SK-N-SH (cell line): Measurements from ENCODE around the gene RPL7A.

Experiments used
- EP300 ChIP-seq, 2 experiments: IDR thresholded peaks; 2 replicates each; pipeline versions ENCODE4 v1.4.0 to v1.6.1; 2012; ENCODE audit warnings: borderline replicate concordance in 1 of 2, low read depth in 1 of 2, low read length in 1 of 2
- EZH2phosphoT487 ChIP-seq: fragments of 200-600 bp; sonication (generic); IDR thresholded peaks from 2 replicates; pipeline ENCODE4 v1.6.1; 2017; ENCODE audit warnings: low read depth, mixed run types, mild to moderate bottlenecking, antibody characterized with exemption, moderate library complexity, borderline replicate concordance
- FOSL2 ChIP-seq: IDR thresholded peaks from 2 replicates; pipeline ENCODE4 v1.4.0; 2012; ENCODE audit warnings: low read depth, mild to moderate bottlenecking, moderate library complexity, borderline replicate concordance
- FOXM1 ChIP-seq: IDR thresholded peaks from 2 replicates; pipeline ENCODE4 v1.4.0; 2012; ENCODE audit warnings: low read depth, mild to moderate bottlenecking
- NRF1 ChIP-seq: IDR thresholded peaks from 2 replicates; pipeline ENCODE4 v1.6.1; 2012; ENCODE audit warnings: low read depth, mild to moderate bottlenecking, low read length
- POLR2AphosphoS5 ChIP-seq: IDR thresholded peaks from 2 replicates; pipeline ENCODE4 v1.6.1; 2012; ENCODE audit warnings: low read depth, low read length
- RAD21 ChIP-seq: IDR thresholded peaks from 2 replicates; pipeline ENCODE4 v1.6.1; 2012; ENCODE audit warnings: mild to moderate bottlenecking, low read length
- TAF1 ChIP-seq: IDR thresholded peaks from 2 replicates; pipeline ENCODE4 v1.6.1; 2012; ENCODE audit warnings: low read depth, mild to moderate bottlenecking, low read length, moderate library complexity, borderline replicate concordance
- TF ChIP-seq, protein P1 (sequence below): fragments of 200-600 bp; sonication (generic); IDR thresholded peaks from 2 replicates; pipeline ENCODE4 v1.6.1; 2017; ENCODE audit warnings: antibody characterized with exemption, mild to moderate bottlenecking, moderate library complexity
- TF ChIP-seq, protein P2 (sequence below): IDR thresholded peaks from 2 replicates; pipeline ENCODE4; 2012
- TF ChIP-seq, protein P3 (sequence below): fragments of 150-350 bp; IDR thresholded peaks from 2 replicates; pipeline ENCODE4 v1.6.1; 2017; ENCODE audit warnings: antibody characterized with exemption, low read length, low read depth, borderline replicate concordance
- TF ChIP-seq, protein P4 (sequence below): IDR thresholded peaks from 2 replicates; pipeline ENCODE4 v1.6.1; 2012; ENCODE audit warnings: mild to moderate bottlenecking, low read depth, low read length, moderate library complexity
- TF ChIP-seq, protein P5 (sequence below): IDR thresholded peaks from 2 replicates; pipeline ENCODE4 v1.4.0; 2012; ENCODE audit warnings: low read depth, borderline replicate concordance
- TF ChIP-seq, protein P6 (sequence below): IDR thresholded peaks from 2 replicates; pipeline ENCODE4 v1.4.0; 2012; ENCODE audit warnings: low read depth

DNA sequence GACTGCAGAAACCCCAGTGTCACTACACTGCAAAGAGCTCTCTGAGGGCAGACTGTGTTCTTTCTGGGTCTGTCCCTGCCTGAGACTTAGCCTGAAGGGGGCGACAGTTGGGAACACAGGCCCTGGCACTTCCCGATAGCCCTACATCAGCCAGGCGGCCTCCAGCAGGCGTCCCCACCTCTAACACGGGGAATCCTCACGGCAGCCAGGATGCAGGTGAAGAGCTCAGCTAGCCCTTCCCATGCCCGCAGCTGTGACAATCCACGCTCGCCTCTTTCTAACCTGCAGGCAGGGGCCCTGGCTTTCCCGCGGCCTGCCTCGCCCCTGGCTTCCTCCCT, 6.0 kb upstream of the RPL7A start:
- TF ChIP-seq RAD21, result no peak
- no peak for TF ChIP-seq TAF1
- TF ChIP-seq, protein P1, sequence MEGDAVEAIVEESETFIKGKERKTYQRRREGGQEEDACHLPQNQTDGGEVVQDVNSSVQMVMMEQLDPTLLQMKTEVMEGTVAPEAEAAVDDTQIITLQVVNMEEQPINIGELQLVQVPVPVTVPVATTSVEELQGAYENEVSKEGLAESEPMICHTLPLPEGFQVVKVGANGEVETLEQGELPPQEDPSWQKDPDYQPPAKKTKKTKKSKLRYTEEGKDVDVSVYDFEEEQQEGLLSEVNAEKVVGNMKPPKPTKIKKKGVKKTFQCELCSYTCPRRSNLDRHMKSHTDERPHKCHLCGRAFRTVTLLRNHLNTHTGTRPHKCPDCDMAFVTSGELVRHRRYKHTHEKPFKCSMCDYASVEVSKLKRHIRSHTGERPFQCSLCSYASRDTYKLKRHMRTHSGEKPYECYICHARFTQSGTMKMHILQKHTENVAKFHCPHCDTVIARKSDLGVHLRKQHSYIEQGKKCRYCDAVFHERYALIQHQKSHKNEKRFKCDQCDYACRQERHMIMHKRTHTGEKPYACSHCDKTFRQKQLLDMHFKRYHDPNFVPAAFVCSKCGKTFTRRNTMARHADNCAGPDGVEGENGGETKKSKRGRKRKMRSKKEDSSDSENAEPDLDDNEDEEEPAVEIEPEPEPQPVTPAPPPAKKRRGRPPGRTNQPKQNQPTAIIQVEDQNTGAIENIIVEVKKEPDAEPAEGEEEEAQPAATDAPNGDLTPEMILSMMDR, result no peak
- TF ChIP-seq, protein P2, sequence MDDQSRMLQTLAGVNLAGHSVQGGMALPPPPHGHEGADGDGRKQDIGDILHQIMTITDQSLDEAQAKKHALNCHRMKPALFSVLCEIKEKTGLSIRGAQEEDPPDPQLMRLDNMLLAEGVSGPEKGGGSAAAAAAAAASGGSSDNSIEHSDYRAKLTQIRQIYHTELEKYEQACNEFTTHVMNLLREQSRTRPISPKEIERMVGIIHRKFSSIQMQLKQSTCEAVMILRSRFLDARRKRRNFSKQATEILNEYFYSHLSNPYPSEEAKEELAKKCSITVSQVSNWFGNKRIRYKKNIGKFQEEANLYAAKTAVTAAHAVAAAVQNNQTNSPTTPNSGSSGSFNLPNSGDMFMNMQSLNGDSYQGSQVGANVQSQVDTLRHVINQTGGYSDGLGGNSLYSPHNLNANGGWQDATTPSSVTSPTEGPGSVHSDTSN, result no peak
- TF ChIP-seq POLR2AphosphoS5, result no peak
- TF ChIP-seq, protein P3, sequence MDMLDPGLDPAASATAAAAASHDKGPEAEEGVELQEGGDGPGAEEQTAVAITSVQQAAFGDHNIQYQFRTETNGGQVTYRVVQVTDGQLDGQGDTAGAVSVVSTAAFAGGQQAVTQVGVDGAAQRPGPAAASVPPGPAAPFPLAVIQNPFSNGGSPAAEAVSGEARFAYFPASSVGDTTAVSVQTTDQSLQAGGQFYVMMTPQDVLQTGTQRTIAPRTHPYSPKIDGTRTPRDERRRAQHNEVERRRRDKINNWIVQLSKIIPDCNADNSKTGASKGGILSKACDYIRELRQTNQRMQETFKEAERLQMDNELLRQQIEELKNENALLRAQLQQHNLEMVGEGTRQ, result no peak
- TF ChIP-seq, protein P4, sequence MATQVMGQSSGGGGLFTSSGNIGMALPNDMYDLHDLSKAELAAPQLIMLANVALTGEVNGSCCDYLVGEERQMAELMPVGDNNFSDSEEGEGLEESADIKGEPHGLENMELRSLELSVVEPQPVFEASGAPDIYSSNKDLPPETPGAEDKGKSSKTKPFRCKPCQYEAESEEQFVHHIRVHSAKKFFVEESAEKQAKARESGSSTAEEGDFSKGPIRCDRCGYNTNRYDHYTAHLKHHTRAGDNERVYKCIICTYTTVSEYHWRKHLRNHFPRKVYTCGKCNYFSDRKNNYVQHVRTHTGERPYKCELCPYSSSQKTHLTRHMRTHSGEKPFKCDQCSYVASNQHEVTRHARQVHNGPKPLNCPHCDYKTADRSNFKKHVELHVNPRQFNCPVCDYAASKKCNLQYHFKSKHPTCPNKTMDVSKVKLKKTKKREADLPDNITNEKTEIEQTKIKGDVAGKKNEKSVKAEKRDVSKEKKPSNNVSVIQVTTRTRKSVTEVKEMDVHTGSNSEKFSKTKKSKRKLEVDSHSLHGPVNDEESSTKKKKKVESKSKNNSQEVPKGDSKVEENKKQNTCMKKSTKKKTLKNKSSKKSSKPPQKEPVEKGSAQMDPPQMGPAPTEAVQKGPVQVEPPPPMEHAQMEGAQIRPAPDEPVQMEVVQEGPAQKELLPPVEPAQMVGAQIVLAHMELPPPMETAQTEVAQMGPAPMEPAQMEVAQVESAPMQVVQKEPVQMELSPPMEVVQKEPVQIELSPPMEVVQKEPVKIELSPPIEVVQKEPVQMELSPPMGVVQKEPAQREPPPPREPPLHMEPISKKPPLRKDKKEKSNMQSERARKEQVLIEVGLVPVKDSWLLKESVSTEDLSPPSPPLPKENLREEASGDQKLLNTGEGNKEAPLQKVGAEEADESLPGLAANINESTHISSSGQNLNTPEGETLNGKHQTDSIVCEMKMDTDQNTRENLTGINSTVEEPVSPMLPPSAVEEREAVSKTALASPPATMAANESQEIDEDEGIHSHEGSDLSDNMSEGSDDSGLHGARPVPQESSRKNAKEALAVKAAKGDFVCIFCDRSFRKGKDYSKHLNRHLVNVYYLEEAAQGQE, result no peak
- no peak for TF ChIP-seq EZH2phosphoT487
- TF ChIP-seq FOXM1, result no peak
- TF ChIP-seq FOSL2, result no peak
- no peak for TF ChIP-seq NRF1
- TF ChIP-seq EP300 (IDR thresholded peaks at IDR 0.05; ENCODE audit: borderline replicate concordance in 1 of 2, low read depth in 1 of 2, low read length in 1 of 2), result no peak
- TF ChIP-seq, protein P5, sequence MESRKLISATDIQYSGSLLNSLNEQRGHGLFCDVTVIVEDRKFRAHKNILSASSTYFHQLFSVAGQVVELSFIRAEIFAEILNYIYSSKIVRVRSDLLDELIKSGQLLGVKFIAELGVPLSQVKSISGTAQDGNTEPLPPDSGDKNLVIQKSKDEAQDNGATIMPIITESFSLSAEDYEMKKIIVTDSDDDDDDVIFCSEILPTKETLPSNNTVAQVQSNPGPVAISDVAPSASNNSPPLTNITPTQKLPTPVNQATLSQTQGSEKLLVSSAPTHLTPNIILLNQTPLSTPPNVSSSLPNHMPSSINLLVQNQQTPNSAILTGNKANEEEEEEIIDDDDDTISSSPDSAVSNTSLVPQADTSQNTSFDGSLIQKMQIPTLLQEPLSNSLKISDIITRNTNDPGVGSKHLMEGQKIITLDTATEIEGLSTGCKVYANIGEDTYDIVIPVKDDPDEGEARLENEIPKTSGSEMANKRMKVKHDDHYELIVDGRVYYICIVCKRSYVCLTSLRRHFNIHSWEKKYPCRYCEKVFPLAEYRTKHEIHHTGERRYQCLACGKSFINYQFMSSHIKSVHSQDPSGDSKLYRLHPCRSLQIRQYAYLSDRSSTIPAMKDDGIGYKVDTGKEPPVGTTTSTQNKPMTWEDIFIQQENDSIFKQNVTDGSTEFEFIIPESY, result no peak
- TF ChIP-seq, protein P6, sequence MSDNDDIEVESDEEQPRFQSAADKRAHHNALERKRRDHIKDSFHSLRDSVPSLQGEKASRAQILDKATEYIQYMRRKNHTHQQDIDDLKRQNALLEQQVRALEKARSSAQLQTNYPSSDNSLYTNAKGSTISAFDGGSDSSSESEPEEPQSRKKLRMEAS, result no peak
